Upper lobe of left lung (tissue), 4 donors: ENCODE results near the gene TK1.

ENCODE experiments used
- EP300 ChIP-seq, 4 donors: sonication (generic); formaldehyde crosslinking; IDR thresholded peaks; one replicate each; pipeline ENCODE4 v1.5.1; 2017; ENCODE audit warnings: antibody characterized with exemption in 4 of 4, control low read depth in 2 of 4
- POLR2A ChIP-seq, 4 donors: fragments of 450-650 bp; IDR thresholded peaks; one replicate each; pipeline ENCODE4 v1.5.1; 2016 to 2017; ENCODE audit warnings: antibody characterized with exemption in 4 of 4, mild to moderate bottlenecking in 2 of 4
- POLR2AphosphoS5 ChIP-seq, 2 donors: sonication (generic); formaldehyde crosslinking; IDR thresholded peaks; one replicate each; pipeline ENCODE4 v1.5.1; 2017; ENCODE audit warnings: antibody characterized with exemption in 2 of 2
- TF ChIP-seq, protein P1 (sequence below), 6 experiments: fragments of 450-650 bp in 4 of 6; fragments of 200-600 bp in 2 of 6; sonication (generic) in 2 of 6; IDR thresholded peaks; one replicate each; pipeline ENCODE4 v1.5.1; 2016 to 2019; ENCODE audit warnings: antibody characterized with exemption in 6 of 6

DNA sequence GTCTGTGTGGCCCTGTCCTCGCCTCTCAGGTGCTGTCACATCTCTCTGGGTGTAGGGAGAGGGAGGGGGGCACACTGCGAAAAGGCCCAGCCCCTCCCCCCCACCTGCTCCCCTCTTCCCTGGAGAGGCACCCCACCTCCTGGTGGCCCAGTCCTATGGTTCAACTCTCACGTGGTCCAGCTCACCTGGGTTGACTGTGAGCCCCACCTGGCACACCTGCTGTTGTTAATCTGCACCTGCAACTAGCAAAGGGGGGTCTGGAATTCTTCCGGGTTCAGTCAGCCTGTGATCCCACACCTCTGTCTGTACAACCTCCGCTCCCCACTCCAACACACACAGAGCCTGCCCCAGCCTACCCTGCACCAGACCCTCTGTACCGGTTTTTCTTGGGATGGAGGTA, 20.4 kb downstream of the TK1 start:
- TF ChIP-seq, protein P1, sequence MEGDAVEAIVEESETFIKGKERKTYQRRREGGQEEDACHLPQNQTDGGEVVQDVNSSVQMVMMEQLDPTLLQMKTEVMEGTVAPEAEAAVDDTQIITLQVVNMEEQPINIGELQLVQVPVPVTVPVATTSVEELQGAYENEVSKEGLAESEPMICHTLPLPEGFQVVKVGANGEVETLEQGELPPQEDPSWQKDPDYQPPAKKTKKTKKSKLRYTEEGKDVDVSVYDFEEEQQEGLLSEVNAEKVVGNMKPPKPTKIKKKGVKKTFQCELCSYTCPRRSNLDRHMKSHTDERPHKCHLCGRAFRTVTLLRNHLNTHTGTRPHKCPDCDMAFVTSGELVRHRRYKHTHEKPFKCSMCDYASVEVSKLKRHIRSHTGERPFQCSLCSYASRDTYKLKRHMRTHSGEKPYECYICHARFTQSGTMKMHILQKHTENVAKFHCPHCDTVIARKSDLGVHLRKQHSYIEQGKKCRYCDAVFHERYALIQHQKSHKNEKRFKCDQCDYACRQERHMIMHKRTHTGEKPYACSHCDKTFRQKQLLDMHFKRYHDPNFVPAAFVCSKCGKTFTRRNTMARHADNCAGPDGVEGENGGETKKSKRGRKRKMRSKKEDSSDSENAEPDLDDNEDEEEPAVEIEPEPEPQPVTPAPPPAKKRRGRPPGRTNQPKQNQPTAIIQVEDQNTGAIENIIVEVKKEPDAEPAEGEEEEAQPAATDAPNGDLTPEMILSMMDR (IDR thresholded peaks at IDR 0.05): no peak
- no peak for TF ChIP-seq POLR2A (IDR thresholded peaks at IDR 0.05)
- TF ChIP-seq POLR2AphosphoS5 (IDR thresholded peaks at IDR 0.05): no peak
- TF ChIP-seq EP300 (IDR thresholded peaks at IDR 0.05): no peak
